CD14-positive monocyte (primary cell): ENCODE results near the gene IPO4. TPM values are rescaled to one million over a fixed set of nuclear protein-coding genes. Genes with fewer than 3 reads are reported as not detected.

ENCODE experiments used
- DNase-seq, 3 donors: peaks; one replicate each; pipeline ENCODE4 v3.0.0-alpha.2; 2011 to 2022
- H2AFZ ChIP-seq: 2 replicates; pipeline ENCODE4 v1.6.0; 2012; ENCODE audit warnings: mild to moderate bottlenecking, low read depth, low read length, inconsistent platforms; ENCODE audit not compliant: insufficient read depth, poor library complexity, severe bottlenecking
- H3K27ac ChIP-seq, 2 donors: 1 replicate in 1 of 2; 2 replicates in 1 of 2; pipeline ENCODE4 v1.5.1; 2012 to 2013; ENCODE audit warnings: low read length in 2 of 2, control low read depth in 1 of 2, inconsistent platforms in 1 of 2, low read depth in 1 of 2, mild to moderate bottlenecking in 1 of 2
- H3K27me3 ChIP-seq, 2 donors: one replicate each; pipeline versions ENCODE4 v1.6.0 to v1.6.1; 2011 to 2013; ENCODE audit warnings: low read length in 2 of 2; ENCODE audit not compliant: control insufficient read depth in 2 of 2, insufficient read depth in 2 of 2
- H3K36me3 ChIP-seq, 2 donors: replicated peaks in 1 of 2; 1 replicate in 1 of 2; 2 replicates in 1 of 2; pipeline versions ENCODE4 v1.5.1 to v1.6.1; 2012 to 2013; ENCODE audit warnings: low read length in 2 of 2, control low read depth in 1 of 2, inconsistent platforms in 1 of 2, mild to moderate bottlenecking in 1 of 2; ENCODE audit not compliant: insufficient read depth in 2 of 2, control insufficient read depth in 1 of 2
- H3K4me1 ChIP-seq, 2 donors: 1 replicate in 1 of 2; 2 replicates in 1 of 2; pipeline versions ENCODE4 v1.5.1 to v1.6.1; 2012 to 2013; ENCODE audit warnings: low read length in 2 of 2, control low read depth in 1 of 2, inconsistent platforms in 1 of 2, mild to moderate bottlenecking in 1 of 2, moderate library complexity in 1 of 2; ENCODE audit not compliant: insufficient read depth in 2 of 2, control insufficient read depth in 1 of 2
- H3K4me2 ChIP-seq: replicated peaks from 2 replicates; pipeline ENCODE3; 2012; ENCODE audit warnings: low read length, moderate library complexity, mild to moderate bottlenecking; ENCODE audit not compliant: poor library complexity, severe bottlenecking; ENCODE audit errors: extremely low read depth
- H3K4me3 ChIP-seq, 3 experiments: fragments of 200-600 bp in 1 of 3; sonication (generic) in 1 of 3; replicated peaks in 1 of 3; 1 replicate in 2 of 3; 2 replicates in 1 of 3; pipeline ENCODE4 v1.5.1; 2011 to 2013; ENCODE audit warnings: low read length in 3 of 3, mild to moderate bottlenecking in 3 of 3, control low read depth in 2 of 3, low read depth in 2 of 3, inconsistent platforms in 1 of 3, moderate library complexity in 1 of 3
- H3K79me2 ChIP-seq: 2 replicates; pipeline ENCODE4 v1.6.0; 2012; ENCODE audit warnings: mild to moderate bottlenecking, control low read depth, inconsistent platforms, low read length, moderate library complexity; ENCODE audit not compliant: insufficient read depth
- H3K9ac ChIP-seq: 2 replicates; pipeline ENCODE4 v1.6.0; 2017; ENCODE audit warnings: low read length, mild to moderate bottlenecking; ENCODE audit not compliant: insufficient read depth, poor library complexity, severe bottlenecking
- H3K9me3 ChIP-seq, 2 donors: replicated peaks in 1 of 2; 1 replicate in 1 of 2; 2 replicates in 1 of 2; pipeline versions ENCODE4 v1.5.1 to v1.6.1; 2012 to 2013; ENCODE audit warnings: low read length in 2 of 2, control low read depth in 1 of 2; ENCODE audit not compliant: control insufficient read depth in 1 of 2, insufficient read depth in 1 of 2
- H4K20me1 ChIP-seq: 2 replicates; pipeline ENCODE4 v1.6.0; 2012; ENCODE audit warnings: mild to moderate bottlenecking, low read length, control low read depth, moderate library complexity; ENCODE audit not compliant: insufficient read depth
- H3K27ac Mint-ChIP-seq, 7 donors: one replicate each; pipeline ENCODE4 v1.8.0; 2020; ENCODE audit warnings: mild to moderate bottlenecking in 7 of 7, mixed read lengths in 7 of 7, moderate library complexity in 6 of 7, inconsistent platforms in 2 of 7
- H3K27me3 Mint-ChIP-seq, 3 donors: one replicate each; pipeline ENCODE4 v1.8.0; 2021 to 2022; ENCODE audit warnings: low read depth in 3 of 3, mild to moderate bottlenecking in 3 of 3, mixed read lengths in 3 of 3, moderate library complexity in 3 of 3, inconsistent platforms in 1 of 3
- H3K36me3 Mint-ChIP-seq, 2 donors: one replicate each; pipeline ENCODE4 v1.8.0; 2020; ENCODE audit warnings: mixed read lengths in 2 of 2, inconsistent platforms in 1 of 2, mild to moderate bottlenecking in 1 of 2
- H3K4me1 Mint-ChIP-seq: one replicate; pipeline ENCODE4 v1.8.0; 2020; ENCODE audit warnings: mild to moderate bottlenecking, mixed read lengths
- H3K4me3 Mint-ChIP-seq, 2 donors: one replicate each; pipeline ENCODE4 v1.8.0; 2020; ENCODE audit warnings: mild to moderate bottlenecking in 2 of 2, mixed read lengths in 2 of 2, moderate library complexity in 1 of 2
- H3K9me3 Mint-ChIP-seq, 7 donors: one replicate each; pipeline ENCODE4 v1.8.0; 2020 to 2022; ENCODE audit warnings: mixed read lengths in 7 of 7, mild to moderate bottlenecking in 6 of 7, moderate library complexity in 6 of 7, inconsistent platforms in 2 of 7
- CTCF ChIP-seq: fragments of 200-600 bp; IDR thresholded peaks from one replicate; pipeline ENCODE4 v1.8.0; 2022; ENCODE audit warnings: antibody characterized with exemption, mild to moderate bottlenecking
- WGBS: methylation state at CpG from one replicate; pipeline ENCODE4 v1.1.5; 2013; ENCODE audit warnings: missing lambda C conversion rate; ENCODE audit not compliant: insufficient coverage; 5-methylcytosine and 5-hydroxymethylcytosine counted together
- intact Hi-C, 2 donors: fragments of 100-400 bp; cut with micrococcal nuclease; formaldehyde crosslinking; loops; one replicate each; pipeline versions ENCODE4 v1.15.0 to v1.15.1; 2023
- polyA plus RNA-seq, 3 donors: library from polyadenylated mRNA; depleted of rRNA in 1 of 3; unstranded in 2 of 3; stranded (reverse) in 1 of 3; fragments of 300-500 nt in 2 of 3; fragments of >200 nt in 1 of 3; fragmentation: Illumina TruSeq in 2 of 3; gene quantifications; 1 replicate in 2 of 3; 2 replicates in 1 of 3; pipeline ENCODE4 v1.2.3, GENCODE V29; 2012 to 2021

IPO4 gene
- polyA plus RNA-seq, 3 donors = 4.1 to 14.2 (median 4.3) TPM

- H2AFZ ChIP-seq = peak overlapping the region; percentile 92
- H3K4me3 Mint-ChIP-seq = peak overlapping the region; percentile 95 to 97
- H3K36me3 Mint-ChIP-seq = peaks cover 37 to 46% of the 10 kb centered on the region in 2 donors
- no peak for TF ChIP-seq CTCF
- H3K4me2 ChIP-seq = peak overlapping the region; percentile 74
- no peaks in the 10 kb centered on the region for H4K20me1 ChIP-seq
- peak overlapping the region; percentile 97 for H3K9ac ChIP-seq
- H3K79me2 ChIP-seq = peaks cover 63% of the 10 kb centered on the region
- H3K9me3 ChIP-seq = no peaks in the 10 kb centered on the region
- peak overlapping the region; percentile 89 to 97 (median 94) for H3K27ac Mint-ChIP-seq
- peaks cover 44% of the 10 kb centered on the region for H3K4me1 Mint-ChIP-seq
- H3K36me3 ChIP-seq = peaks cover 21 to 32% of the 10 kb centered on the region in 2 donors
- H3K27ac ChIP-seq = peak overlapping the region in 1 of 2 donors; percentile 94
- no peak for DNase-seq
- H3K4me3 ChIP-seq = peak overlapping the region; percentile 79 to 87 (median 86)
- H3K27me3 ChIP-seq = no peaks in the 10 kb centered on the region
- H3K4me1 ChIP-seq = peaks cover 24 to 35% of the 10 kb centered on the region in 2 donors
- intact Hi-C loops = no loop called here
- 96% methylated on average over 5 of the region's 7 CpGs for WGBS
- H3K27me3 Mint-ChIP-seq = no peaks in the 10 kb centered on the region
- H3K9me3 Mint-ChIP-seq = peaks cover 0 to 3% (median 1%) of the 10 kb centered on the region in 7 donors
These were observed 5.7 kb upstream of the IPO4 start for GRCh38 chr14:24194186-24194872.

- H3K4me2 ChIP-seq = no peak overlapping the region
- H3K4me3 Mint-ChIP-seq = no peak overlapping the region
- H3K36me3 ChIP-seq = peaks cover 21 to 32% of the 10 kb centered on the region in 2 donors
- no peak overlapping the region for H3K9ac ChIP-seq
- no peaks in the 10 kb centered on the region for H3K9me3 ChIP-seq
- H3K4me3 ChIP-seq = no peak overlapping the region
- peak overlapping the region in 1 of 7 donors; percentile 26 for H3K27ac Mint-ChIP-seq
- peaks cover 46% of the 10 kb centered on the region for H3K4me1 Mint-ChIP-seq
- H3K27me3 ChIP-seq = no peaks in the 10 kb centered on the region
- intact Hi-C loops = no loop called here
- no peaks in the 10 kb centered on the region for H3K9me3 Mint-ChIP-seq
- no peak for TF ChIP-seq CTCF
- DNase-seq = no peak
- H4K20me1 ChIP-seq = no peaks in the 10 kb centered on the region
- peaks cover 56% of the 10 kb centered on the region for H3K79me2 ChIP-seq
- peaks cover 29 to 34% of the 10 kb centered on the region in 2 donors for H3K36me3 Mint-ChIP-seq
- H3K27me3 Mint-ChIP-seq = no peaks in the 10 kb centered on the region
- peaks cover 37 to 47% of the 10 kb centered on the region in 2 donors for H3K4me1 ChIP-seq
- WGBS = 98% methylated on average over 9 of the region's 15 CpGs
- H3K27ac ChIP-seq = no peak overlapping the region
- no peak overlapping the region for H2AFZ ChIP-seq
These were observed 4.3 kb upstream of the IPO4 start for GRCh38 chr14:24192933-24193332.
